Measurements from ENCODE around the gene ACSF3. TPM values are rescaled to one million over a fixed set of nuclear protein-coding genes. Genes with fewer than 3 reads are reported as not detected.

ACSF3 gene
- total RNA-seq, 1 donor from 2014 or later, result 32.2 TPM

- no peak for DNase-seq (ENCODE audit: low read depth, low spot score)
These were observed 1.2 kb downstream of the ACSF3 start for GRCh38 chr16:89094880-89095258.

GRCh38 chr16:89095491-89095951 lies 1.9 kb downstream of the ACSF3 start:
- no peak for DNase-seq (ENCODE audit: low read depth, low spot score)

GRCh38 chr16:89096042-89096717 lies 2.5 kb downstream of the ACSF3 start:
- no peak for DNase-seq (ENCODE audit: low read depth, low spot score)

GRCh38 chr16:89096768-89097391 lies 3.2 kb downstream of the ACSF3 start:
- DNase-seq (ENCODE audit: low read depth, low spot score), result no peak

GRCh38 chr16:89097392-89097772 lies 3.7 kb downstream of the ACSF3 start:
- no peak for DNase-seq (ENCODE audit: low read depth, low spot score)

- DNase-seq (ENCODE audit: low read depth, low spot score), result no peak
These were observed 5.2 kb downstream of the ACSF3 start for GRCh38 chr16:89098767-89099430.

- no peak for DNase-seq (ENCODE audit: low read depth, low spot score)
These were observed 6.3 kb downstream of the ACSF3 start for GRCh38 chr16:89099905-89100304.

- DNase-seq (ENCODE audit: low read depth, low spot score), result no peak
These were observed 7.1 kb downstream of the ACSF3 start for GRCh38 chr16:89100601-89101302.

- DNase-seq (ENCODE audit: low read depth, low spot score), result no peak
These were observed 7.8 kb downstream of the ACSF3 start for GRCh38 chr16:89101303-89102040.

- DNase-seq (ENCODE audit: low read depth, low spot score), result no peak
These were observed 8.4 kb downstream of the ACSF3 start for GRCh38 chr16:89102041-89102471.

- no peak for DNase-seq (ENCODE audit: low read depth, low spot score)
These were observed 8.9 kb downstream of the ACSF3 start for GRCh38 chr16:89102481-89103073.

- no peak for DNase-seq (ENCODE audit: low read depth, low spot score)
These were observed 9.5 kb downstream of the ACSF3 start for GRCh38 chr16:89103156-89103555.

- no peak for DNase-seq (ENCODE audit: low read depth, low spot score)
These were observed 10.1 kb downstream of the ACSF3 start for GRCh38 chr16:89103781-89104180.

GRCh38 chr16:89104303-89104702 lies 10.7 kb downstream of the ACSF3 start:
- DNase-seq (ENCODE audit: low read depth, low spot score), result no peak

- DNase-seq (ENCODE audit: low read depth, low spot score), result no peak
These were observed 11.4 kb downstream of the ACSF3 start for GRCh38 chr16:89104930-89105571.

- DNase-seq (ENCODE audit: low read depth, low spot score), result no peak
These were observed 12.0 kb downstream of the ACSF3 start for GRCh38 chr16:89105599-89106151.

GRCh38 chr16:89106533-89107202 lies 13.0 kb downstream of the ACSF3 start:
- no peak for DNase-seq (ENCODE audit: low read depth, low spot score)

- no peak for DNase-seq (ENCODE audit: low read depth, low spot score)
These were observed 13.5 kb downstream of the ACSF3 start for GRCh38 chr16:89107203-89107582.

GRCh38 chr16:89108416-89108815 lies 14.8 kb downstream of the ACSF3 start:
- no peak for DNase-seq (ENCODE audit: low read depth, low spot score)

- no peak for DNase-seq (ENCODE audit: low read depth, low spot score)
These were observed 17.0 kb downstream of the ACSF3 start for GRCh38 chr16:89110641-89111040.

Measured in pulmonary artery endothelial cell (primary cell).